ENCODE results near the gene CHMP4A. TPM values are rescaled to one million over a fixed set of nuclear protein-coding genes. Genes with fewer than 3 reads are reported as not detected.

Gene CHMP4A
- total RNA-seq, 1 experiment from 2014 or later, result 34.6 TPM

- Histone ChIP-seq H3K4me2 (ENCODE audit: low read length) (no peak overlapping the region), H3K9me3 (ENCODE audit: control insufficient read depth in 1 of 2, insufficient read depth in 1 of 2, low read depth in 1 of 2, low read length in 2 of 2) (no peaks in the 10 kb centered on the region), H3K79me2 (ENCODE audit: insufficient read depth, low read length) (no peaks in the 10 kb centered on the region), H3K36me3 (ENCODE audit: control insufficient read depth in 1 of 2, insufficient read depth in 2 of 2, low read length in 2 of 2) (no peaks in the 10 kb centered on the region), H3K4me1 (ENCODE audit: control insufficient read depth in 1 of 2, insufficient read depth in 2 of 2, low read length in 2 of 2) (peaks cover 10 to 14% of the 10 kb centered on the region in 2 experiments), H3K9me2 (ENCODE audit: insufficient read depth) (no peaks in the 10 kb centered on the region), H3K4me3 (replicated peaks in 1 of 2; ENCODE audit: low read depth in 1 of 2, low read length in 2 of 2) (no peak overlapping the region), H3K27me3 (ENCODE audit: insufficient read depth, low read length) (no peaks in the 10 kb centered on the region), H2AFZ (ENCODE audit: low read depth, low read length, poor library complexity, severe bottlenecking) (no peak overlapping the region), H4K20me1 (ENCODE audit: insufficient read depth) (no peaks in the 10 kb centered on the region), H3K27ac (ENCODE audit: low read depth, low read length) (no peak overlapping the region), H3K9ac (ENCODE audit: low read length) (no peak overlapping the region)
- DNase-seq (ENCODE audit: low read depth, low spot score) (no peak), ATAC-seq (no peak)
- no TSS peak for BruUV-seq (replicated peaks)
- ChIA-PET CTCF (no interaction called here), RAD21 (ENCODE audit: low non-redundant PET in 1 of 2, low total read pairs in 2 of 2, uncharacterized antibody in 2 of 2, unreplicated experiment in 2 of 2) (no interaction called here), POLR2A (interaction anchor here (2.2 kb wide), 1 partner anchor 9 kb away, joined by 8 read pairs; the partner anchor contains the start of gene RABGGTA)
- intact Hi-C loops (cut with micrococcal nuclease), result no loop called here
- TF ChIP-seq SRF (IDR thresholded peaks at IDR 0.05; ENCODE audit: low read depth) (no peak), JUND (IDR thresholded peaks at IDR 0.05) (no peak)
Measured at GRCh38 chr14:24261969-24262327, 48.7 kb upstream of the CHMP4A start.

- intact Hi-C loops (cut with micrococcal nuclease), result no loop called here
- Histone ChIP-seq H3K9me3 (ENCODE audit: control insufficient read depth in 1 of 2, insufficient read depth in 1 of 2, low read depth in 1 of 2, low read length in 2 of 2) (no peaks in the 10 kb centered on the region), H4K20me1 (ENCODE audit: insufficient read depth) (no peaks in the 10 kb centered on the region), H3K9ac (ENCODE audit: low read length) (no peak overlapping the region), H3K4me1 (ENCODE audit: control insufficient read depth in 1 of 2, insufficient read depth in 2 of 2, low read length in 2 of 2) (peaks cover 10 to 14% of the 10 kb centered on the region in 2 experiments), H3K36me3 (ENCODE audit: control insufficient read depth in 1 of 2, insufficient read depth in 2 of 2, low read length in 2 of 2) (no peaks in the 10 kb centered on the region), H2AFZ (ENCODE audit: low read depth, low read length, poor library complexity, severe bottlenecking) (no peak overlapping the region), H3K27me3 (ENCODE audit: insufficient read depth, low read length) (no peaks in the 10 kb centered on the region), H3K9me2 (ENCODE audit: insufficient read depth) (no peaks in the 10 kb centered on the region), H3K79me2 (ENCODE audit: insufficient read depth, low read length) (no peaks in the 10 kb centered on the region), H3K27ac (ENCODE audit: low read depth, low read length) (no peak overlapping the region), H3K4me2 (ENCODE audit: low read length) (no peak overlapping the region), H3K4me3 (replicated peaks in 1 of 2; ENCODE audit: low read depth in 1 of 2, low read length in 2 of 2) (no peak overlapping the region)
- ChIA-PET RAD21 (ENCODE audit: low non-redundant PET in 1 of 2, low total read pairs in 2 of 2, uncharacterized antibody in 2 of 2, unreplicated experiment in 2 of 2) (no interaction called here), POLR2A (interaction anchor here (2.2 kb wide), 1 partner anchor 10 kb away, joined by 8 read pairs; the partner anchor contains the start of gene RABGGTA), CTCF (no interaction called here)
- ATAC-seq (no peak), DNase-seq (ENCODE audit: low read depth, low spot score) (no peak)
- no peak for TF ChIP-seq EZH2 (IDR thresholded peaks at IDR 0.05)
- no peak for TF ChIP-seq SP1 (IDR thresholded peaks at IDR 0.05; ENCODE audit: low read depth)
- no peak for TF ChIP-seq CEBPB (IDR thresholded peaks at IDR 0.05; ENCODE audit: low read depth)
- no peak for TF ChIP-seq SIN3A (IDR thresholded peaks at IDR 0.05; ENCODE audit: low read depth)
- TF ChIP-seq CTCF (IDR thresholded peaks at IDR 0.05 in 2 of 3, conservative IDR thresholded peaks at IDR 0.05 in 1 of 3; ENCODE audit: borderline replicate concordance in 1 of 3, insufficient read depth in 1 of 3, low read depth in 2 of 3, low read length in 2 of 3), result no peak
- no peak for TF ChIP-seq POLR2A (IDR thresholded peaks at IDR 0.05; ENCODE audit: borderline replicate concordance, extremely low read depth, insufficient read depth, insufficient read length)
- TF ChIP-seq RAD21 (IDR thresholded peaks at IDR 0.05; ENCODE audit: low read depth), result no peak
- TF ChIP-seq SRF (IDR thresholded peaks at IDR 0.05; ENCODE audit: low read depth), result no peak
- TF ChIP-seq ELF1 (IDR thresholded peaks at IDR 0.05; ENCODE audit: borderline replicate concordance, low read depth), result no peak
- TF ChIP-seq EZH2phosphoT487 (IDR thresholded peaks at IDR 0.05; ENCODE audit: borderline replicate concordance), result no peak
- TF ChIP-seq MAX (IDR thresholded peaks at IDR 0.05), result no peak
- no TSS peak for BruUV-seq (replicated peaks)
Measured at GRCh38 chr14:24261256-24261968, 48.1 kb upstream of the CHMP4A start.

Measured in HCT116 (cell line).